ENCODE measurements around the gene C19orf67.
A peak's percentile ranks its signal among the peaks of the same experiment; 100 is the strongest.

Gene C19orf67

DNA sequence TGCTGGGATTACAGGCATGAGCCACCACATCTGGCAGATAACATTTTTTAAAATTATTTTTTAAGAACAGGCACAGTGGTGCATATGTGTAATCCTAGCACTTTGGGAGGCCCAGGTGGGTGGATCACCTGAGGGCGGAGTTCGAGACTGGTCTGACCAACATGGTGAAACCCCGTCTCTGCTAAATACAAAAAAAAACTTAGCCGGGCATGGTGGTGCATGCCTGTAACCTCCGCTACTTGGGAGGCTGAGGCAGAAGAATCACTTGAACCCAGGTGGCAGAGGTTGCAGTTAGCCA, 23.1 kb downstream of the C19orf67 start:
- TF ChIP-seq, protein P1, sequence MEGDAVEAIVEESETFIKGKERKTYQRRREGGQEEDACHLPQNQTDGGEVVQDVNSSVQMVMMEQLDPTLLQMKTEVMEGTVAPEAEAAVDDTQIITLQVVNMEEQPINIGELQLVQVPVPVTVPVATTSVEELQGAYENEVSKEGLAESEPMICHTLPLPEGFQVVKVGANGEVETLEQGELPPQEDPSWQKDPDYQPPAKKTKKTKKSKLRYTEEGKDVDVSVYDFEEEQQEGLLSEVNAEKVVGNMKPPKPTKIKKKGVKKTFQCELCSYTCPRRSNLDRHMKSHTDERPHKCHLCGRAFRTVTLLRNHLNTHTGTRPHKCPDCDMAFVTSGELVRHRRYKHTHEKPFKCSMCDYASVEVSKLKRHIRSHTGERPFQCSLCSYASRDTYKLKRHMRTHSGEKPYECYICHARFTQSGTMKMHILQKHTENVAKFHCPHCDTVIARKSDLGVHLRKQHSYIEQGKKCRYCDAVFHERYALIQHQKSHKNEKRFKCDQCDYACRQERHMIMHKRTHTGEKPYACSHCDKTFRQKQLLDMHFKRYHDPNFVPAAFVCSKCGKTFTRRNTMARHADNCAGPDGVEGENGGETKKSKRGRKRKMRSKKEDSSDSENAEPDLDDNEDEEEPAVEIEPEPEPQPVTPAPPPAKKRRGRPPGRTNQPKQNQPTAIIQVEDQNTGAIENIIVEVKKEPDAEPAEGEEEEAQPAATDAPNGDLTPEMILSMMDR (IDR thresholded peaks at IDR 0.05): no peak

DNA sequence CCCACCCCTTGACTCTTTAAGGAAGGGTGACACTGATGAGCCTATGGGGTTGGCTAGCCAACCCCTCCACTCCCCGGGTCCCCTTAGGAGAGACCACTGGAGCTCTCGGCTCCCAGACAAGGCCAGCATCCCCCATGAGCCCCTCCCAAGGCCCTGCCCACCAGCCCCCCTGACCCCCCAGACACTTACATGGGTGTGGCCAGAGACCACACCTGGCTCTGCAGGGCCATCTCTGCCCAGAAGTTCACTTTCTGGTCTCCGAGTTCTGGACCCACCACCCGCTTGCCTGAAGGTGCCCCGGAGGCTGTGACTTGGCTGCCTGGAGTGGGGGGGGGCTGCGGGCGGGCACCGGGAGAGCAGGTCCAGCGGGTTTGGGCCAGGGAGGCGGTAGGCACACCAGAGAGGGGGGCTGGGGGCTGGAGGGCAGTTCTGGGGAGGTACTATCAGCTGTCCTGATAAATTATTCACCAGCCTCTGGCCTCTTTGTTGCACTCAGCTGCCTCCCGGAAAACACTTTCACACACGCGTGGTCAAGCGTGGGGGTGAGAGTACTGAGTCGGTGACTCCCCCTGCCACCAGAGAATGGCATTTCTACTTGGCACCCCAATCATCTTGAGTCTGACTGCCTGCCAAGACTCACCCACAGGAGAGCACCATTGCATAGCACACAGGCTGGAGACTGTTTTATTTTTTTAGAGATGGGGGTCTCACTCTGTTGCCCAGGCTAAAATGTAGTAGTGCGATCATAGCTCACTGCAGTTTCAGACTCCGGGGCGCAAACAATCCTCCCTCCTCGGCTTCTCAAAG, 23.6 kb downstream of the C19orf67 start, which contains the start of gene PALM3:
PALM3 (minus strand) TSS at position 326 of the 807 bp plus-strand sequence; CDS start at position 230, 96 bp downstream.
- TF ChIP-seq, protein P1 (IDR thresholded peaks at IDR 0.05): no peak

DNA sequence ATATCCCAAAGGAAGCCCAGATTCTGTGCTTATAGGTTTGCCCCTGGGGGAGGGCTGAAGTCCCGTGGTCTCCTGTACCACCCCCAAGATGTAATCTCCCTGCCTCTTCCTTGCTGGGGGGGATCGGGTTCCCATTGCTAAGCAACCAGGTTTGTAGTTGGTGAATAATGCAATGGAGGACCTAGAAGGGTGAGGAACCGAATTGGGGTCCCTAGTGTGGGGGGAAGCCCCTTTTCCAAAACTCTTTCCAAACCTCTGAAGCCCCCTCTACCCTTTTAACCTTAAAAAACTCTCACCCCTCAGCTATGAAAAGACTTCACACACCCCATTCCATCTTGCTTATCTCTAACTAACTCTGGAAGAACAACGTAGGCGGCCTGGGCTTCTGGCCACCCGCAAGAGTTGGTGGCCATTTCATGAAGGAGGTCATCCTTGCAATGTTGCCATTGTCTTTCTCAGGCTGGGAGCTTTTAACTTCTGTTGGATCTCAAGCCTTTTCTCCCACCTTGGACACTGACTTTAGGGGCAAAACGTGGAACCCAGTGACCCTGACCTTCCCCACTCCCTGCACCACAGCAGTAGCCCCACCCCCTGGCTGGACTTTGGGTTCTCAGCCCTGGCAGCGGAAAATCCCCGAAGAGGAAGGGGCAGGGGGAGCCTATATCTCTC, 24.4 kb downstream of the C19orf67 start:
- TF ChIP-seq, protein P1 (IDR thresholded peaks at IDR 0.05): no peak

DNA sequence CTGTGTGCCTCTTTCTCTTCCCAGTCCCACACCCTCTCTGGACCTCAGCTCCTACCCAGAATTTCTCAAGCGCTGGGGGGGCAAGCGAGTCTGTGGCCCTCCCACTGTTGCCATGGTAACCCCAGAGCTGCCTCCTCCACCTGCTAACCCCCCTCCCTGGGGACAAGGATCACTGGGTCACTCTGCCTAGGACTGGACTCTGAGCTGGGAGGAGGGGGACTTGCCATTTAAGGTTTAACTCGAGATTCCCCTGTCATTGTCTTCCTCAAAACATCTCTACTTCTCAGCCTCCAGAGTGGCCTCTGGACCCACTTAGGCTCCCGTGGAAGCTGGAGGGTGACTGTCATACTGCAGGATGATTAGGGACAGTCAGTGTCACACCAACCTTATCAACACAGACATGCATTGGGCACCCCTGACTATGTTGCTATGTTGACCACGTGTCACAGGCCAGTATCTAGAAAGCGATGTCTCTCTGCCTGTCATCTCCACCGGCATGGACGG, 25.9 kb downstream of the C19orf67 start:
- TF ChIP-seq, protein P1 (IDR thresholded peaks at IDR 0.05): no peak

DNA sequence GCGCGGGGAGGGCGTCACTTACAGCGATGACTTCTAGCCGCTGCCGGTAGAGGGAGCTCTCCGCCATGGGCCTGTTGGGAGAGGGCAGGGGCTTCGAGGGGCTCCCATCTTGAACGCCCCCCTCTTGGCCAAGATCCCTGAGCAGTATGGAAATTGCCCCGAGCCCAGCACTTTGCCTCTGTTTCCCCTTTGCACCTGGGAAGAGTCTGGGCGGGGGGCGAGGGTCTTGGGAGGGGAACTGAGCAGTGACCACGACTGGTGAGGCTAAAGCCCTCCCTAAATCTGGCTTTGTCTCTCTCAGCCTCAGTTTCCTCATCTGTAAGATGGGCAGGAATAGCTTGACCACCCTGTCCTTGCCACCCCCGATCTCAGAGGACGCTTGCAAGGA, 26.5 kb downstream of the C19orf67 start:
- TF ChIP-seq, protein P1 (IDR thresholded peaks at IDR 0.05): peak; percentile 81

DNA sequence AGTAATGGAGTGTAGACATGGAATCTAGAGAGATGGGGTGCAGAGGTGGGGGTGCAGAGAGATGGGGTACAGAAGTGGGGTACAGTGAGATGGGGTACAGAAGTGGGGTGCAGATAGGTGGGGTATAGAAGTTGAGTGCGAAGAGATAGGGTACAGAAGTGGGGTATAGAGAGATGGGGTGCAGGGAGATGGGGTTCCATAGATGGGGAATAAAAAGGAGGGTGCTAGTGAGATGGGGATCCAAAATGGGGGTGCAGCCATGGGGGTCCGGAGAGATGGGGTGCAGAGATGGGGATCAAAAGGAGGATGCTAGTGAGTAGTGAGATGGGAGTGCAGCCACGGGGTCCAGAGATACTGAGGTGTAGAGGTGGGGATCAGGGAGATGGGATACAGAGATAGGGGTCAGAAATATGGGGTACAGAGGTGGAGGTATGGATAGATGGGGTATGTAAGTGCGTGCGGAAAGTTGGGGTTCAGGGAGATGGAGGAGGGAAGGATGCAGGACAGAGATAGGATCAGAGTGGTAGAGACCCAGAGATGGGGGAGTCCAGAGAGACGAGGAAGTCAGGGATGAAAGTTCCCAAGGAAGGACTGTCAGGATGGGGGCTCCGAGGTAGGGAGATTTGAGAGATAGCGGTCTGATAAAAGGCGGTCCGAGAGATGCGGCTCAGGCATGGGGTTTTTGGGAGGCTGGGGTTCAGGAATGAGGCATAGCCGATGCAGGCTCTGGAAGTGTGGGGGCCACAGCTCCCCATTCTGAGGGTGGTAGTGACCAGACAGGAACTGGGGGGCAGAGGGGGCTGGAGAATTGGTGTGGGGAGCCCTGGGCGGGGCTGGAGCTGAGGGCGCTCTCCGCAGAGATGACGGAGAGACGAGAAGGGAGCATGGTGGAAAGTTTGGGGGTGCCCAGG, 27.1 kb downstream of the C19orf67 start:
- TF ChIP-seq, protein P1 (IDR thresholded peaks at IDR 0.05): no peak

DNA sequence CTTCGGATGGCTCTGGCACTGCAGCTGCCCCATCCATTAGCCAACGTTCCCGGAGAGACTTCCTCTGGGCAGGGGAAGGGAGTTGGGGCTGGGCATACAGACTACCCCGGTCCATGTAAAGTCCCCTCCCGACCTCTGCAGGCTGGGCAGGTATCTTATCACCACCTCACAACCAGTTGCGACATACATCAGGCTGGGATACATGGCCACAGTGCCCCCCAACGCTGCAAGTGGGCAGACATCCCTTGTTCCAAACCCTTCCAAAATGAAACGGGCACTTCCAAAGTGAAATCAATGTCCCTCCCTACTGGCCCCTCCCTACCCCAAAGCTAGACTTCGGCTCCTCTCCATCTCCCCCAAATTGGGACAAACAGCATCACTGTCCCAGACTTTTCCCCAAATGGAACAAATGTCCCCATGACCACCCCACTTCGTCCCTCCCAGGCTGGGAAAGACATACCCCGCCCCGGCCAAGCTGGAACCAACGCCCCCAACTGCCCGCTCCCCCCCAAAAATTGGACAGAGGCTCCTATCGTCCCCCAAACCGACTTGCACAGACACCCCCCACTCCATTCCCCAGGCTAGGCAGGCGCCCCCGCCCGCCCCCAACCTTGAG, 28.7 kb downstream of the C19orf67 start:
- TF ChIP-seq, protein P1 (IDR thresholded peaks at IDR 0.05): no peak

Data from LNCAP (cell line).